Left lung (tissue), 10 donors: ENCODE results near the gene FAM120A. TPM values are rescaled to one million over a fixed set of nuclear protein-coding genes. Genes with fewer than 3 reads are reported as not detected.

ENCODE experiments used
- ATAC-seq: fragments of 200-7000 bp; cut with Tn5 transposase; one replicate; pipeline ENCODE4 v1.9.1; 2020; ENCODE audit warnings: moderate library complexity
- DNase-seq, 4 donors: peaks; one replicate each; pipeline ENCODE4 v3.0.0-alpha.2; 2013 to 2020
- H3K27ac ChIP-seq, 2 donors: fragments of 200-600 bp; sonication (generic) in 1 of 2; one replicate each; pipeline versions ENCODE4 v1.5.0 to v1.8.0; 2020 to 2021
- H3K27me3 ChIP-seq, 2 donors: fragments of 200-600 bp; sonication (generic) in 1 of 2; one replicate each; pipeline versions ENCODE4 v1.5.0 to v1.8.0; 2020 to 2021
- H3K36me3 ChIP-seq, 2 donors: fragments of 200-600 bp; sonication (generic) in 1 of 2; one replicate each; pipeline versions ENCODE4 v1.5.0 to v1.8.0; 2020 to 2021
- H3K4me1 ChIP-seq, 2 donors: fragments of 200-600 bp; one replicate each; pipeline ENCODE4 v1.8.0; 2021
- H3K4me3 ChIP-seq, 2 donors: fragments of 200-600 bp; sonication (generic) in 1 of 2; one replicate each; pipeline versions ENCODE4 v1.5.0 to v1.8.0; 2020 to 2021; ENCODE audit warnings: mild to moderate bottlenecking in 1 of 2
- H3K9me3 ChIP-seq, 2 donors: fragments of 200-600 bp; sonication (generic) in 1 of 2; one replicate each; pipeline versions ENCODE4 v1.5.0 to v1.8.0; 2020 to 2021
- intact Hi-C, 2 donors: fragments of 100-400 bp; cut with DNase I; formaldehyde crosslinking; loops; one replicate each; pipeline versions ENCODE4 v1.11.2 to v1.14.2; 2022
- polyA plus RNA-seq, 6 donors: library from polyadenylated mRNA; unstranded; fragments of 120-200 nt; gene quantifications; one replicate each; pipeline ENCODE4 v1.2.1, GENCODE V29; 2013; ENCODE audit not compliant: insufficient read length in 6 of 6
- total RNA-seq, 2 donors: library from RNA; stranded (reverse); fragmentation: NEBNext Ultra II Directional; extraction: Animal tissue kit (Norgen Biotek cat#: 25700); gene quantifications; one replicate each; pipeline ENCODE4 v1.2.1, GENCODE V29; 2021
- TF ChIP-seq, protein P1 (sequence below), 2 donors: fragments of 200-600 bp; sonication (generic) in 1 of 2; IDR thresholded peaks; one replicate each; pipeline versions ENCODE4 v1.5.0 to v1.8.0; 2021; ENCODE audit warnings: antibody characterized with exemption in 2 of 2
- donor health status: DM: no; HTN: yes; CAD: no.
- donor health status: DM: no; HTN: no; CAD: no.

Gene FAM120A
- total and polyA plus RNA-seq, 8 donors: 61.0 to 160 (median 74.0) TPM

- H3K27ac ChIP-seq: no peak overlapping the region
- H3K4me1 ChIP-seq: no peaks in the 10 kb centered on the region
- peaks cover 0 to 90% of the 10 kb centered on the region in 2 donors for H3K36me3 ChIP-seq
- TF ChIP-seq, protein P1, sequence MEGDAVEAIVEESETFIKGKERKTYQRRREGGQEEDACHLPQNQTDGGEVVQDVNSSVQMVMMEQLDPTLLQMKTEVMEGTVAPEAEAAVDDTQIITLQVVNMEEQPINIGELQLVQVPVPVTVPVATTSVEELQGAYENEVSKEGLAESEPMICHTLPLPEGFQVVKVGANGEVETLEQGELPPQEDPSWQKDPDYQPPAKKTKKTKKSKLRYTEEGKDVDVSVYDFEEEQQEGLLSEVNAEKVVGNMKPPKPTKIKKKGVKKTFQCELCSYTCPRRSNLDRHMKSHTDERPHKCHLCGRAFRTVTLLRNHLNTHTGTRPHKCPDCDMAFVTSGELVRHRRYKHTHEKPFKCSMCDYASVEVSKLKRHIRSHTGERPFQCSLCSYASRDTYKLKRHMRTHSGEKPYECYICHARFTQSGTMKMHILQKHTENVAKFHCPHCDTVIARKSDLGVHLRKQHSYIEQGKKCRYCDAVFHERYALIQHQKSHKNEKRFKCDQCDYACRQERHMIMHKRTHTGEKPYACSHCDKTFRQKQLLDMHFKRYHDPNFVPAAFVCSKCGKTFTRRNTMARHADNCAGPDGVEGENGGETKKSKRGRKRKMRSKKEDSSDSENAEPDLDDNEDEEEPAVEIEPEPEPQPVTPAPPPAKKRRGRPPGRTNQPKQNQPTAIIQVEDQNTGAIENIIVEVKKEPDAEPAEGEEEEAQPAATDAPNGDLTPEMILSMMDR (IDR thresholded peaks at IDR 0.05): no peak
- no peaks in the 10 kb centered on the region for H3K27me3 ChIP-seq
- no peak for ATAC-seq
- H3K9me3 ChIP-seq: no peaks in the 10 kb centered on the region
- no peak for DNase-seq
- intact Hi-C loops: no loop called here
- no peak overlapping the region for H3K4me3 ChIP-seq
Measured at GRCh38 chr9:93532141-93532540, 80.7 kb downstream of the FAM120A start.

- Histone ChIP-seq H3K9me3 (no peaks in the 10 kb centered on the region), H3K36me3 (peaks cover 0 to 73% of the 10 kb centered on the region in 2 donors), H3K4me3 (no peak overlapping the region), H3K27me3 (no peaks in the 10 kb centered on the region), H3K4me1 (no peaks in the 10 kb centered on the region), H3K27ac (no peak overlapping the region)
- ATAC-seq: no peak
- intact Hi-C loops: no loop called here
- TF ChIP-seq, protein P1 (IDR thresholded peaks at IDR 0.05): no peak
- no peak for DNase-seq
Measured at GRCh38 chr9:93533863-93534262, 82.4 kb downstream of the FAM120A start.

DNA sequence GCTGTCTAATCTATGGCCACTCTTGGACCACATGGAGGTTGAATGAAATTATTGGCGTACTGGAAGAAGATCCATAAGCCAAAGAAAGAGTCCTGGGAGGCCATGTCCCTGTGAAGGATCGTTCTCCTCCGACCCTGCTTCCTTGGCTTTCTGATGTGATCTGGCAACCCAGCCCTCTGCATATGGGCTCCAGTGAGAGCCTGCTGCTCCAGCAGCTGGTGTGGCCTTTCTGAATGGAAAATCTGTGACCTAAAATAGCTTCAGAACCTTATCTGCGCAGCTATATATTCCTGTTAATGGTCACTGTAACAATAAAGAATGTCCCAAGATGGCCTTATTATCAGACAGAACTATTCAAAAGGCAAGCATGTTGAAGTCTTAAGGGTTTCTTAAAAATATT, 84.7 kb downstream of the FAM120A start:
- intact Hi-C loops: no loop called here
- ATAC-seq: no peak
- TF ChIP-seq, protein P1 (IDR thresholded peaks at IDR 0.05): no peak
- no peak overlapping the region for H3K27ac ChIP-seq
- no peaks in the 10 kb centered on the region for H3K4me1 ChIP-seq
- no peak for DNase-seq
- H3K9me3 ChIP-seq: no peaks in the 10 kb centered on the region
- H3K27me3 ChIP-seq: no peaks in the 10 kb centered on the region
- H3K36me3 ChIP-seq: peaks cover 0 to 68% of the 10 kb centered on the region in 2 donors
- no peak overlapping the region for H3K4me3 ChIP-seq

DNA sequence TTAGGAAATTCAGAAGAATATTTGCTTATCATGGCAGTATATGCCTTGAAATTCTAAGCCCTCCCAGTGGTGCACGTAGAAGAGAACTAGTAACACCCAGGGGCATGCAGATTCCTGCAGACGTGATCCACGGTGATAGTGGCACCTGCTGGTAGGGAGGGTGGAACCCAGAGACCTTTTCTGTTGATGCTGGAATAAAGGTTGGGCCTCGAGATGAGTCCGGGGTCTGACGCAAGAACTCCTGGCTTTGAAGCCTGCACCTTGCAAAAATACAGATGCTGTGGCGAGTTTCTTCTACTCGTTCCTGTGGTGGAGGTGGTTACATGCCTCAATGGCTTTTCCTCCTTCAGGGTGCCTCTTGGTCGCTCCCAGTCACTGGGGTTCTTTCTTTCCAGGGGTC, 85.4 kb downstream of the FAM120A start:
- Histone ChIP-seq H3K36me3 (peaks cover 0 to 66% of the 10 kb centered on the region in 2 donors), H3K27ac (no peak overlapping the region), H3K9me3 (no peaks in the 10 kb centered on the region), H3K27me3 (no peaks in the 10 kb centered on the region), H3K4me1 (no peaks in the 10 kb centered on the region), H3K4me3 (no peak overlapping the region)
- ATAC-seq: no peak
- TF ChIP-seq, protein P1 (IDR thresholded peaks at IDR 0.05): no peak
- intact Hi-C loops: no loop called here
- no peak for DNase-seq

GRCh38 chr9:93540305-93540704, 88.8 kb downstream of the FAM120A start:
- no peak for ATAC-seq
- TF ChIP-seq, protein P1 (IDR thresholded peaks at IDR 0.05): no peak
- peaks cover 3 to 62% of the 10 kb centered on the region in 2 donors for H3K36me3 ChIP-seq

More at GRCh38 chr9:93540305-93540704, 88.8 kb downstream of the FAM120A start:
- intact Hi-C loops: no loop called here
- Histone ChIP-seq H3K4me1 (no peaks in the 10 kb centered on the region), H3K4me3 (no peak overlapping the region), H3K27me3 (no peaks in the 10 kb centered on the region), H3K9me3 (no peaks in the 10 kb centered on the region), H3K27ac (no peak overlapping the region)
- no peak for DNase-seq
